PC-9 (cell line): ENCODE measurements around the gene BRSK2.

Experiments used
- CTCF ChIP-seq: fragments of 200-600 bp; sonication (generic); conservative IDR thresholded peaks from 2 replicates; pipeline ENCODE4 v1.6.1; 2017; ENCODE audit warnings: mixed run types, antibody characterized with exemption, mild to moderate bottlenecking, moderate library complexity
- EZH2 ChIP-seq: fragments of 200-600 bp; sonication (generic); IDR thresholded peaks from 2 replicates; pipeline ENCODE4 v1.8.0; 2017; ENCODE audit warnings: antibody characterized with exemption, low read depth

GRCh38 chr11:1412377-1413095 lies 22.8 kb downstream of the BRSK2 start:
- TF ChIP-seq CTCF (no peak), EZH2 (no peak)
